Activated B cell treated with CpG ODN at 0.5 μM for 24 hours (primary cell): Measurements from ENCODE around the gene FBXO21. TPM values are rescaled to one million over a fixed set of nuclear protein-coding genes. Genes with fewer than 3 reads are reported as not detected.
"Not testable (repeated sequence)": the region's sequence is repeated elsewhere in the genome, so short reads cannot be mapped to it uniquely, and the experiment has no call there.

ENCODE experiments used
- ATAC-seq: fragments of 200-7000 bp; cut with Tn5 transposase; one replicate; pipeline ENCODE4 v1.10.0; 2021; ENCODE audit warnings: low read depth, mild to moderate bottlenecking, moderate library complexity
- CTCF ChIA-PET: fragments of 350-600 bp; sonication (Branson Sonifier 250); formaldehyde crosslinking; loops from one replicate; lab custom pipeline; 2021; ENCODE audit warnings: antibody characterized with exemption; lab: Charles Lee
- POLR2A ChIA-PET: fragments of 350-600 bp; sonication (Branson Sonifier 250); formaldehyde crosslinking; loops from one replicate; lab custom pipeline; 2021; ENCODE audit warnings: antibody characterized with exemption; lab: Charles Lee
- DNase-seq: peaks from one replicate; pipeline ENCODE4 v3.0.0; 2022
- H3K27ac Mint-ChIP-seq: one replicate; pipeline ENCODE4 v1.8.0; 2020; ENCODE audit warnings: mixed read lengths
- H3K27me3 Mint-ChIP-seq: one replicate; pipeline ENCODE4 v1.8.0; 2021; ENCODE audit warnings: mixed read lengths
- H3K36me3 Mint-ChIP-seq: one replicate; pipeline ENCODE4 v1.8.0; 2021; ENCODE audit warnings: low read depth, mixed read lengths
- H3K4me1 Mint-ChIP-seq: one replicate; pipeline ENCODE4 v1.8.0; 2021; ENCODE audit warnings: mixed read lengths
- H3K4me3 Mint-ChIP-seq: one replicate; pipeline ENCODE4 v1.8.0; 2020; ENCODE audit warnings: mild to moderate bottlenecking, mixed read lengths
- H3K9me3 Mint-ChIP-seq: one replicate; pipeline ENCODE4 v1.8.0; 2020; ENCODE audit warnings: mixed read lengths
- CTCF ChIP-seq: fragments of 200-600 bp; IDR thresholded peaks from one replicate; pipeline ENCODE4 v1.8.0; 2022; ENCODE audit warnings: antibody characterized with exemption, mild to moderate bottlenecking
- intact Hi-C: fragments of 100-400 bp; cut with micrococcal nuclease; formaldehyde crosslinking; loops from one replicate; pipeline ENCODE4 v1.15.1; 2024
- total RNA-seq: library from RNA; stranded (reverse); gene quantifications from 2 replicates; pipeline ENCODE4 v1.2.3, GENCODE V29; 2022

FBXO21 gene
- total RNA-seq, 1 donor from 2014 or later = 41.5 TPM

- CTCF ChIA-PET = no interaction called here
- H3K9me3 Mint-ChIP-seq = peaks cover 4% of the 10 kb centered on the region
- H3K4me1 Mint-ChIP-seq = peaks cover 7% of the 10 kb centered on the region
- peaks cover 75% of the 10 kb centered on the region for H3K36me3 Mint-ChIP-seq
- TF ChIP-seq CTCF = no peak
- ATAC-seq (no peak), DNase-seq (no peak)
- POLR2A ChIA-PET = interaction anchor here (0.7 kb wide), 1 partner anchor 1200 kb away, joined by 3 read pairs; no protein-coding TSS in a partner anchor
- no peak overlapping the region for H3K4me3 Mint-ChIP-seq
- intact Hi-C loops = loop anchor here (10.0 kb wide), 1 partner anchor 1192 kb away; the partner anchor contains the start of genes SUDS3 and TAOK3
- H3K27ac Mint-ChIP-seq = no peak overlapping the region
- H3K27me3 Mint-ChIP-seq = no peaks in the 10 kb centered on the region
Observed at GRCh38 chr12:117182866-117183265, 7.4 kb downstream of the FBXO21 start.

- H3K27me3 Mint-ChIP-seq, DNase-seq, ATAC-seq, H3K4me1 Mint-ChIP-seq, H3K9me3 Mint-ChIP-seq, H3K4me3 Mint-ChIP-seq, CTCF ChIA-PET, H3K27ac Mint-ChIP-seq: not testable (repeated sequence)
- POLR2A ChIA-PET = interaction anchor here (0.7 kb wide), 1 partner anchor 235 kb away, joined by 4 read pairs; no protein-coding TSS in a partner anchor
- intact Hi-C loops = loop anchor here (10.0 kb wide), 1 partner anchor 1193 kb away; the partner anchor contains the start of genes SUDS3 and TAOK3
- H3K36me3 Mint-ChIP-seq = peaks cover 80% of the 10 kb centered on the region
Observed at GRCh38 chr12:117181468-117181843, 8.8 kb downstream of the FBXO21 start.

GRCh38 chr12:117180758-117181467 lies 9.4 kb downstream of the FBXO21 start:
- peaks cover 81% of the 10 kb centered on the region for H3K36me3 Mint-ChIP-seq
- CTCF ChIA-PET = no interaction called here
- intact Hi-C loops = loop anchor here (10.0 kb wide), 1 partner anchor 1194 kb away; the partner anchor contains the start of genes SUDS3 and TAOK3

GRCh38 chr12:117178745-117179144 lies 11.5 kb downstream of the FBXO21 start:
- Mint-ChIP-seq H3K27ac (no peak overlapping the region), H3K4me3 (no peak overlapping the region), H3K27me3 (no peaks in the 10 kb centered on the region), H3K36me3 (peaks cover 87% of the 10 kb centered on the region), H3K4me1 (peaks cover 3% of the 10 kb centered on the region), H3K9me3 (peaks cover 4% of the 10 kb centered on the region)
- POLR2A ChIA-PET = no interaction called here
- no peak for TF ChIP-seq CTCF
- DNase-seq (no peak), ATAC-seq (no peak)
- CTCF ChIA-PET = no interaction called here
- intact Hi-C loops = no loop called here

More at GRCh38 chr12:117180758-117181467, 9.4 kb downstream of the FBXO21 start:
- Mint-ChIP-seq H3K4me1 (peaks cover 3% of the 10 kb centered on the region), H3K4me3 (no peak overlapping the region), H3K9me3 (peaks cover 4% of the 10 kb centered on the region), H3K27me3 (no peaks in the 10 kb centered on the region), H3K27ac (no peak overlapping the region)
- DNase-seq = no peak
- TF ChIP-seq CTCF = no peak
- POLR2A ChIA-PET = interaction anchor here (0.7 kb wide), 1 partner anchor 234 kb away, joined by 4 read pairs; no protein-coding TSS in a partner anchor
- ATAC-seq = no peak

GRCh38 chr12:117178301-117178700 lies 12.0 kb downstream of the FBXO21 start:
- H3K4me3 Mint-ChIP-seq = no peak overlapping the region
- no peak for DNase-seq
- ChIA-PET CTCF (no interaction called here), POLR2A (no interaction called here)
- H3K4me1 Mint-ChIP-seq = peaks cover 3% of the 10 kb centered on the region
- H3K9me3 Mint-ChIP-seq = peaks cover 4% of the 10 kb centered on the region
- intact Hi-C loops = no loop called here
- no peak for ATAC-seq
- TF ChIP-seq CTCF = no peak
- H3K27ac Mint-ChIP-seq = no peak overlapping the region
- no peaks in the 10 kb centered on the region for H3K27me3 Mint-ChIP-seq
- peaks cover 87% of the 10 kb centered on the region for H3K36me3 Mint-ChIP-seq
